ENCODE data around the gene ZBED2. TPM values are rescaled to one million over a fixed set of nuclear protein-coding genes. Genes with fewer than 3 reads are reported as not detected.

Gene ZBED2
- total RNA-seq, 1 donor from 2014 or later: not detected

DNA sequence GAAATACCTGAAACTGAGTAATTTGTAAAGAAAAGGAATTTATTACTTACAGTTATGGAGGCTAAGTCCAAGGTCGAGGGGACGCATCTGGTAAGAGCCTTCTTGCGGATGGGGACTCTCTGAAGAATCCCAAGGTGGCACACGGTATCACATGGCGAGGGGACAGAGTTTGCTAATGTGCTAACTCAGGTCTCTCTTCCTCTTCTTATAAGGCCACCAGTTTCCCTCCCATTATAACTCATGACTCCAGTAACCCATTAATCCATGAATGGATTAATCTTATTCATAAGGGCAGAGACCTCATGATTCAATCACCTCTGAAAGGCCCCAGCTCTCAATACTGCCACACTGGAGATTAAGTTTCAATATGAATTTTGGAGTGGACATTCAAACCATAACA lies 15.7 kb downstream of the ZBED2 start:
- Histone ChIP-seq H3K27me3 (ENCODE audit: control insufficient read depth in 3 of 3, insufficient read depth in 3 of 3, low read length in 3 of 3) (no peaks in the 10 kb centered on the region), H3K36me3 (ENCODE audit: control insufficient read depth in 3 of 3, insufficient read depth in 3 of 3, low read length in 3 of 3) (no peaks in the 10 kb centered on the region), H3K4me3 (ENCODE audit: low read length in 3 of 3) (no peak overlapping the region), H3K9ac (ENCODE audit: low read depth in 1 of 3, low read length in 3 of 3) (no peak overlapping the region), H3K9me3 (ENCODE audit: control insufficient read depth in 3 of 3, low read length in 3 of 3) (no peaks in the 10 kb centered on the region), H3K27ac (ENCODE audit: low read depth, low read length) (no peak overlapping the region), H3K4me1 (ENCODE audit: control insufficient read depth in 3 of 3, insufficient read depth in 3 of 3, low read length in 3 of 3) (no peaks in the 10 kb centered on the region)

DNA sequence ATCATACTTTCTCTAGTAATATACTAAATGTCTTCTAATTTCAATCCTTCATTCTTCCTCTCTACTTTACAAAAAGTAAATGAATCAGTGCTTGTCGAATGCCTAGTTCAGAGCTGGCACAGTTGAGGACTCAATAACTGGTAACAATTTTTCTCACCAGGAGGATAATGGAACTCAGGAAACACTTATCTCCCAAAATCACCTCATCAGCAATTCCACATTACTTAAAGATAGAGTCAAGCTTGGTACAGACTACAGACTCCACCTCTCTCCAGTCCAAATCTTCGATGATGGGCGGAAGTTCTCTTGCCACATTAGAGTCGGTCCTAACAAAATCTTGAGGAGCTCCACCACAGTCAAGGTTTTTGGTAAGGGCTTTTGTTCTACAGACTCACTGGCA lies 16.3 kb downstream of the ZBED2 start:
- H3K4me3 ChIP-seq (ENCODE audit: low read length in 3 of 3): no peak overlapping the region
- H3K27ac ChIP-seq (ENCODE audit: low read depth, low read length): no peak overlapping the region
- H3K4me1 ChIP-seq (ENCODE audit: control insufficient read depth in 3 of 3, insufficient read depth in 3 of 3, low read length in 3 of 3): no peaks in the 10 kb centered on the region
- no peak overlapping the region for H3K9ac ChIP-seq (ENCODE audit: low read depth in 1 of 3, low read length in 3 of 3)
- no peaks in the 10 kb centered on the region for H3K27me3 ChIP-seq (ENCODE audit: control insufficient read depth in 3 of 3, insufficient read depth in 3 of 3, low read length in 3 of 3)
- H3K36me3 ChIP-seq (ENCODE audit: control insufficient read depth in 3 of 3, insufficient read depth in 3 of 3, low read length in 3 of 3): no peaks in the 10 kb centered on the region
- no peaks in the 10 kb centered on the region for H3K9me3 ChIP-seq (ENCODE audit: control insufficient read depth in 3 of 3, low read length in 3 of 3)

DNA sequence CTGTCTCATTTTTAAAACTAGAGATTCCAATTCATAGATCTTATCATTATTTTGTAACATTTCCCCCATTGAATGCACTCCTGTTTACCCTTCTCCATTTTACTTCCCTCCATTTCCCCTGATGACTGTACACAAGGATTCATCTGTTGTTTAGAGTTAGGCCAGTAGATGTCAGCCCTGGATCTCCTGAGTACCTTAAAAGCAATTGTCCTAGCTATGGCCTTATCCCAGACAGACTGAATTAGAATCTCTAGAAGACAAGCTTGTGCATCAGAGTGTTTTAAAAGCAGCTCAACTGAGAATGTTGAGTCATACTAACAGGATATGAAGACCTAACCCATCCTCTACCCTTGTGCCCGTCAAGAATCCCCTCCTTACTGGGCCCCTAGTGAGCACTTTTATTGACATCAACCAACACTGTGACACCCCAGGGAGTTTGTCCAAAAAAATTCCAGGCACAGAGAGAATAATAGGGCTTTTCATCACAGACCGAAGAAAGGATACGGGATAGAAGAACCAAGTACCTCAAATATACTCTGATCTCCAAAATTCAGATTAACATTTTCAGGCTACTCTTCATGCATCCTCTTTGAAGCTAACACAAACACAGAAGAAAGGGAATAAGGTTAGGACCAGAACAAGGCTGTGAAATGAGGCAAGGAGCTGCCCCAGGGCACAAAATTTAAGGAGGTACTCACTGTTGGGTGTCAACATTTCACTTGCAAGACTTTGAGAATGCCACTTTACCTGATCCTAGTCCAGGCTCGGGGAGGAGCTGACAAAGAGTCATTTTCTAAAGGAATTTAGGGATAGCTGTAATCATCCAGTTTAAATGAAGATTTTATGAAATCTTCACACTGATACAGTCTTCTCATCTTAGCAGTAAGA lies 17.1 kb downstream of the ZBED2 start:
- Histone ChIP-seq H3K9ac (ENCODE audit: low read depth in 1 of 3, low read length in 3 of 3) (no peak overlapping the region), H3K4me3 (ENCODE audit: low read length in 3 of 3) (no peak overlapping the region), H3K36me3 (ENCODE audit: control insufficient read depth in 3 of 3, insufficient read depth in 3 of 3, low read length in 3 of 3) (no peaks in the 10 kb centered on the region), H3K9me3 (ENCODE audit: control insufficient read depth in 3 of 3, low read length in 3 of 3) (no peaks in the 10 kb centered on the region), H3K27me3 (ENCODE audit: control insufficient read depth in 3 of 3, insufficient read depth in 3 of 3, low read length in 3 of 3) (no peaks in the 10 kb centered on the region), H3K27ac (ENCODE audit: low read depth, low read length) (no peak overlapping the region), H3K4me1 (ENCODE audit: control insufficient read depth in 3 of 3, insufficient read depth in 3 of 3, low read length in 3 of 3) (no peaks in the 10 kb centered on the region)

DNA sequence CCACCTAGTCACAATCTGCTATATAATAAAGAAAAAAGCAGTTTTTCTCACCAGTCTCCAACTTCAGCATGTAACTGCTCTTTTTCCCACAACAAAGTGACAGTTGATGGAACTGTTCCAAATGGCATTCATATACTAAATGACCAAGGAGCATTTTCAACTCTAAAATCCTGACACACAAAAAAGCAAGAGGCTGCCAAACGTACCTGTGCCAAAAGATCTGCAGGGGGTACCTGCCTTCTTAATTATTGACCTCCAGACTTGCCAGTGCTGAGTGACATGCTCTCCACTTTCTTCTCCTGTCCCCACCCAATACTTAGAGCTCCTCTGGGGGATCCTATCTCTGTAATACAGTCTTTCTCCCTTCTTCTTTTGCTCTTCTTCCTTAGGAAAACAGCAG lies 18.0 kb downstream of the ZBED2 start:
- Histone ChIP-seq H3K9me3 (ENCODE audit: control insufficient read depth in 3 of 3, low read length in 3 of 3) (no peaks in the 10 kb centered on the region), H3K4me3 (ENCODE audit: low read length in 3 of 3) (no peak overlapping the region), H3K9ac (ENCODE audit: low read depth in 1 of 3, low read length in 3 of 3) (no peak overlapping the region), H3K27ac (ENCODE audit: low read depth, low read length) (no peak overlapping the region), H3K27me3 (ENCODE audit: control insufficient read depth in 3 of 3, insufficient read depth in 3 of 3, low read length in 3 of 3) (no peaks in the 10 kb centered on the region), H3K4me1 (ENCODE audit: control insufficient read depth in 3 of 3, insufficient read depth in 3 of 3, low read length in 3 of 3) (no peaks in the 10 kb centered on the region), H3K36me3 (ENCODE audit: control insufficient read depth in 3 of 3, insufficient read depth in 3 of 3, low read length in 3 of 3) (no peaks in the 10 kb centered on the region)

DNA sequence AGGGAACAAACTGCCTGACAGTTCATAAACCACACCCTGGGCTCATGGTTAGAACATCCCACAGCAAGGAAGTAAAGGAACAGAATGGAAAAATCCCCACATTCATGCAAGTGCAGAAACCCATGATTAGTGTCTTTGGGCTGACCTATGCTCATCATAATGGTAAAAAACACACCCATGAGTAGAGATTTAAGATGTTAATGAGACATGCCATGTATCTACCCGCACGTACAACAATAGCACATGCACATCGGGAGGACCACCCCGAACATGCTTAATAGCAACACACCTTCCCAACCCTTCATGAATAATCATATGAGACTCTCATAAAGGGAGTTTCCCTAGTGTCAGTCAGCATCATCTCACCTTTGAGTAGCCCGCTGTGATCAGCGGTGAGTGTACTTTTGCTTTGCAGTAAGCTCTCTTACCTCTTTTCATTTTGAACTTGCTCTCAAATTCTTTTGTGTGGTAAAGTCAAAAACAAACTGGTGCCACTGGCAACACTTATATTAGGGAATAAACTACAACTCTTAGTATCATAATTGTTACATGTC lies 23.2 kb downstream of the ZBED2 start:
- H3K27ac ChIP-seq (ENCODE audit: low read depth, low read length): no peak overlapping the region
- no peak overlapping the region for H3K4me3 ChIP-seq (ENCODE audit: low read length in 3 of 3)
- H3K9ac ChIP-seq (ENCODE audit: low read depth in 1 of 3, low read length in 3 of 3): no peak overlapping the region
- no peaks in the 10 kb centered on the region for H3K27me3 ChIP-seq (ENCODE audit: control insufficient read depth in 3 of 3, insufficient read depth in 3 of 3, low read length in 3 of 3)
- H3K9me3 ChIP-seq (ENCODE audit: control insufficient read depth in 3 of 3, low read length in 3 of 3): no peaks in the 10 kb centered on the region
- no peaks in the 10 kb centered on the region for H3K4me1 ChIP-seq (ENCODE audit: control insufficient read depth in 3 of 3, insufficient read depth in 3 of 3, low read length in 3 of 3)
- no peaks in the 10 kb centered on the region for H3K36me3 ChIP-seq (ENCODE audit: control insufficient read depth in 3 of 3, insufficient read depth in 3 of 3, low read length in 3 of 3)

DNA sequence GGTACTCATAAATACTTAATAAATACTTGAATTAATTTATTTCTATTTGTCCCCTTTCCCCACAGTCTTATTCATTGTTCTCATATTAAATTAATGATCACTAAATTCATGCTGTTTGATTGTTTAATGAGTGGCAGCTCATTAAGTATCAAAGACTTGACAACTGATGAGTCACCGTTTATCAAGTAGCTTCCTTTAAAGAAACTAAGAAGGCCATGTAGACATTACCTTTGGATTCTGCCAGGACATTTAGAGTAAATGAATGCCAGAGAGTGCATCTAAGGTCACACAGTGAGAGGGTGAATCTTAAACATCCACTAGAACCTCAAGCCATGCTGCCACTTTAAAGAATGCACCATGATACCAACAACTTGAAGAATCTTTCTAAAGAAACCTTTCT lies 23.9 kb downstream of the ZBED2 start:
- no peaks in the 10 kb centered on the region for H3K4me1 ChIP-seq (ENCODE audit: control insufficient read depth in 3 of 3, insufficient read depth in 3 of 3, low read length in 3 of 3)
- no peaks in the 10 kb centered on the region for H3K36me3 ChIP-seq (ENCODE audit: control insufficient read depth in 3 of 3, insufficient read depth in 3 of 3, low read length in 3 of 3)
- no peak overlapping the region for H3K9ac ChIP-seq (ENCODE audit: low read depth in 1 of 3, low read length in 3 of 3)
- no peaks in the 10 kb centered on the region for H3K27me3 ChIP-seq (ENCODE audit: control insufficient read depth in 3 of 3, insufficient read depth in 3 of 3, low read length in 3 of 3)
- no peaks in the 10 kb centered on the region for H3K9me3 ChIP-seq (ENCODE audit: control insufficient read depth in 3 of 3, low read length in 3 of 3)
- no peak overlapping the region for H3K27ac ChIP-seq (ENCODE audit: low read depth, low read length)
- H3K4me3 ChIP-seq (ENCODE audit: low read length in 3 of 3): no peak overlapping the region

DNA sequence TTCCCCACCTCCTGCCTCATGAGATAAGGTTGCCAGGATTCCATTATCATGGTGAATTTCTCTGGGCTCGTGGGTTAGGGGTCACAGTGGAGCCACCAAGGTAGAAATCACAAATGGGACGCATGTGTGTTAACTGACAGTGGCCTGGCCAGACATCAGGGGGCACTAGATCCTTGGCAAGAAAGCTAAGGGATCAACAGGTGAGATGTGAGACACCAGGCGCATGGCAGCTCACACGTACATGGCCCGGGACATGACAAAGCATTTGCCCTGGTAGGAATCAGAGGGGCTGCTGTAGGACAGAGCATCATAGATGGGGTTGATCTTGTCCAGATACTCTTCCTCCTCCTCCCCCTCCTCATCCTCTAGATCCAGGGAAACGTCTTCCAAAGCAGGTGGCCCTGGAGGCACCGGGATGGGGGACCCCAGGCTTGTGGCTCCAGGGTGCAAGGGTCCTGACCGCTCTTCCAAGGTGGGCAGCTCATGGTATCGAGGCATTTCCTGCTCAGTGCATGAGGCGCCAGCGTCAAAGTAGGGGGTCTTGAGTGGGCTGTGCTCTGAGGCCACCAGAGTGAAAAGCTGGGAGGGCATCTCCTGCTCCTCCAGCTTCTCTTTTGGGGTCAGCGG lies 24.6 kb downstream of the ZBED2 start:
- no peak overlapping the region for H3K4me3 ChIP-seq (ENCODE audit: low read length in 3 of 3)
- no peaks in the 10 kb centered on the region for H3K4me1 ChIP-seq (ENCODE audit: control insufficient read depth in 3 of 3, insufficient read depth in 3 of 3, low read length in 3 of 3)
- H3K27me3 ChIP-seq (ENCODE audit: control insufficient read depth in 3 of 3, insufficient read depth in 3 of 3, low read length in 3 of 3): no peaks in the 10 kb centered on the region
- H3K9ac ChIP-seq (ENCODE audit: low read depth in 1 of 3, low read length in 3 of 3): no peak overlapping the region
- no peaks in the 10 kb centered on the region for H3K36me3 ChIP-seq (ENCODE audit: control insufficient read depth in 3 of 3, insufficient read depth in 3 of 3, low read length in 3 of 3)
- no peak overlapping the region for H3K27ac ChIP-seq (ENCODE audit: low read depth, low read length)
- H3K9me3 ChIP-seq (ENCODE audit: control insufficient read depth in 3 of 3, low read length in 3 of 3): no peaks in the 10 kb centered on the region

DNA sequence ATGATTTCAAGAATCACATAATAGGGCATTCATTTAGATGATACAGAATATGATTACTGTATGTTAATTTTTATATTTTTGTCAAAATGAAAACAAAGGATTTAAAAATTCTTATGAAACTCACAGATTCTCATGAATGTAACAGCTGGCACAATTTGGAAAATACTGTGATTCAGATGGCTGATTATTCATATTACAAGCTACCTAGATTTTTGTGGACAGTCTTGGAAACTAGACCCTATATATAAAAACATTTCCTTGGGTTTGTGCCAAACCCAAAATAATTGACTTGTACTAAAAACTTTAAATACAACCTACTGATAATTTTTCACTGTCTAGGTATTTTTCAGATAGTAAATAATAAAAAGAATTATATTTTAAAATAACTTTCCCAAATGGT lies 26.2 kb downstream of the ZBED2 start:
- H3K9me3 ChIP-seq (ENCODE audit: control insufficient read depth in 3 of 3, low read length in 3 of 3): no peaks in the 10 kb centered on the region
- H3K27ac ChIP-seq (ENCODE audit: low read depth, low read length): no peak overlapping the region

DNA sequence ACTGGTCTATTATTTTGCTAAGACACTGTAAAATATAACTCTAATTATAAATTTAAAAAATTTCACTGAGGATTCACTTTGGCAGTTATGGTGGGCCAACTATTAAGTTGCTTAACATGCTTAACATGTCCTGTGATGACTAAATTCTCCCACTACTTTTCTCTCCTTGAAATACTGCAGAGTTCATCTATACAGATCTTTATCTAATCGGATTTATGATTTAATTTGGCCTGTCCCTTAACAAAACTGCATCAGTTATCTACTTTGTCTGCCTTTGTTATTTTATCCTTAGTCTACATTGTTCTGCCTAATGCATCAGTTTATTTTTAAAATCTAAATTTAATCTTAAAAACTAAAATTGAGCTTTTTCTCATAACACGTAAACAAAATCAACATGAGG lies 26.8 kb downstream of the ZBED2 start:
- Histone ChIP-seq H3K9me3 (ENCODE audit: control insufficient read depth in 3 of 3, low read length in 3 of 3) (no peaks in the 10 kb centered on the region), H3K9ac (ENCODE audit: low read depth in 1 of 3, low read length in 3 of 3) (no peak overlapping the region), H3K4me1 (ENCODE audit: control insufficient read depth in 3 of 3, insufficient read depth in 3 of 3, low read length in 3 of 3) (no peaks in the 10 kb centered on the region), H3K4me3 (ENCODE audit: low read length in 3 of 3) (no peak overlapping the region), H3K27me3 (ENCODE audit: control insufficient read depth in 3 of 3, insufficient read depth in 3 of 3, low read length in 3 of 3) (no peaks in the 10 kb centered on the region), H3K36me3 (ENCODE audit: control insufficient read depth in 3 of 3, insufficient read depth in 3 of 3, low read length in 3 of 3) (no peaks in the 10 kb centered on the region), H3K27ac (ENCODE audit: low read depth, low read length) (no peak overlapping the region)

More for the DNA sequence above, 26.2 kb downstream of the ZBED2 start:
- Histone ChIP-seq H3K36me3 (ENCODE audit: control insufficient read depth in 3 of 3, insufficient read depth in 3 of 3, low read length in 3 of 3) (no peaks in the 10 kb centered on the region), H3K4me1 (ENCODE audit: control insufficient read depth in 3 of 3, insufficient read depth in 3 of 3, low read length in 3 of 3) (no peaks in the 10 kb centered on the region), H3K4me3 (ENCODE audit: low read length in 3 of 3) (no peak overlapping the region), H3K9ac (ENCODE audit: low read depth in 1 of 3, low read length in 3 of 3) (no peak overlapping the region), H3K27me3 (ENCODE audit: control insufficient read depth in 3 of 3, insufficient read depth in 3 of 3, low read length in 3 of 3) (no peaks in the 10 kb centered on the region)

DNA sequence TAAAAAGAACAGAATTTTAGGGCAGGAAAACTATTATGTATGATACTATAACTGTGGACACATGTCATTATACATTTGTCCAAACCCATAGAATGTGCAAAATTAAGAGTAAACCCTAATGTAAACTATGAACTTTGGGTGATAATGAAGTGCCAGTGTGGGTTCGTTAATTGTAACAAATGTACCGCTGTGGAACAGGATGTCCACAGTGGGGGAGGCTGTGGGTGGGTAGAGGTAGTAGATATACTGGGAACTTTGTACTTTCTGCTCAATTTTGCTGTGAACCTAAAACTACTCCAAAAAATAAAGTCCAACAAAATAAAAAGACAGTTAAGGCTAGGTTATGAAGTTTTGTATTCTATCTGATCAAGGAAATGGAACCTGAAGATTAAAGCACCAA lies 28.3 kb downstream of the ZBED2 start:
- Histone ChIP-seq H3K36me3 (ENCODE audit: control insufficient read depth in 3 of 3, insufficient read depth in 3 of 3, low read length in 3 of 3) (no peaks in the 10 kb centered on the region), H3K9me3 (ENCODE audit: control insufficient read depth in 3 of 3, low read length in 3 of 3) (no peaks in the 10 kb centered on the region), H3K27me3 (ENCODE audit: control insufficient read depth in 3 of 3, insufficient read depth in 3 of 3, low read length in 3 of 3) (no peaks in the 10 kb centered on the region), H3K9ac (ENCODE audit: low read depth in 1 of 3, low read length in 3 of 3) (no peak overlapping the region), H3K27ac (ENCODE audit: low read depth, low read length) (no peak overlapping the region), H3K4me3 (ENCODE audit: low read length in 3 of 3) (no peak overlapping the region), H3K4me1 (ENCODE audit: control insufficient read depth in 3 of 3, insufficient read depth in 3 of 3, low read length in 3 of 3) (no peaks in the 10 kb centered on the region)

Data from skeletal muscle tissue (tissue), 4 donors.